Smooth muscle cell (in vitro differentiated cells): ENCODE measurements around the gene PAXIP1. TPM values are rescaled to one million over a fixed set of nuclear protein-coding genes. Genes with fewer than 3 reads are reported as not detected.

Experiments
- DNase-seq: peaks from one replicate; lab custom pipeline; 2025; ENCODE audit not compliant: unreplicated experiment; lab: John Stamatoyannopoulos, UW
- H2AFZ ChIP-seq: fragments of 200-600 bp; sonication (generic); 2 replicates; pipeline ENCODE4 v1.6.0; 2016; ENCODE audit warnings: antibody characterized with exemption, low read depth, mild to moderate bottlenecking
- H3F3A ChIP-seq: fragments of 200-600 bp; sonication (generic); 2 replicates; pipeline ENCODE4 v1.6.0; 2017; ENCODE audit warnings: antibody characterized with exemption, low read depth
- H3K27ac ChIP-seq: fragments of 200-600 bp; sonication (generic); 2 replicates; pipeline ENCODE4 v1.5.1; 2016; ENCODE audit warnings: low read depth, mild to moderate bottlenecking
- H3K27me3 ChIP-seq: fragments of 200-600 bp; sonication (generic); 2 replicates; pipeline ENCODE4 v1.6.1; 2016; ENCODE audit warnings: low read depth, mild to moderate bottlenecking
- H3K36me3 ChIP-seq: fragments of 200-600 bp; sonication (generic); 2 replicates; pipeline ENCODE4 v1.5.1; 2016; ENCODE audit warnings: low read depth
- H3K4me1 ChIP-seq: fragments of 200-600 bp; sonication (generic); 2 replicates; pipeline ENCODE4 v1.5.1; 2016; ENCODE audit warnings: low read depth
- H3K4me2 ChIP-seq: fragments of 200-600 bp; sonication (generic); 2 replicates; pipeline ENCODE4 v1.6.0; 2016; ENCODE audit warnings: mild to moderate bottlenecking
- H3K4me3 ChIP-seq: fragments of 200-600 bp; sonication (generic); 2 replicates; pipeline ENCODE4 v1.5.1; 2016; ENCODE audit warnings: mild to moderate bottlenecking
- H3K79me2 ChIP-seq: fragments of 200-600 bp; sonication (generic); 2 replicates; pipeline ENCODE4 v1.6.0; 2016; ENCODE audit warnings: low read depth, mild to moderate bottlenecking
- H3K9ac ChIP-seq: fragments of 200-600 bp; sonication (generic); 2 replicates; pipeline ENCODE4 v1.6.0; 2016; ENCODE audit warnings: low read depth
- H3K9me3 ChIP-seq: fragments of 200-600 bp; sonication (generic); replicated peaks from 2 replicates; pipeline ENCODE4 v1.5.1; 2016; ENCODE audit warnings: low read depth
- H4K20me1 ChIP-seq: fragments of 200-600 bp; sonication (generic); 2 replicates; pipeline ENCODE4 v1.6.0; 2016; ENCODE audit warnings: low read depth
- WGBS: methylation state at CpG from one replicate; pipeline ENCODE4 v1.1.7; 2016; ENCODE audit warnings: low lambda C conversion rate; 5-methylcytosine and 5-hydroxymethylcytosine counted together
- polyA plus RNA-seq: library from polyadenylated mRNA; unstranded; fragments of >200 nt; fragmentation: Nextera tagmentation; extraction: Ambion mirVana; gene quantifications from 2 replicates; pipeline ENCODE4 v1.2.1, GENCODE V29; 2016
- total RNA-seq: library from RNA; depleted of rRNA; stranded (reverse); fragments of >200 nt; gene quantifications from 2 replicates; pipeline ENCODE4 v1.2.3, GENCODE V29; 2014
- TF ChIP-seq, protein P1 (sequence below): fragments of 200-600 bp; sonication (generic); IDR thresholded peaks from 2 replicates; pipeline ENCODE4 v1.5.1; 2017; ENCODE audit warnings: borderline replicate concordance, mild to moderate bottlenecking, antibody characterized with exemption; ENCODE audit not compliant: insufficient read depth, poor library complexity, severe bottlenecking

Gene PAXIP1
- total and polyA plus RNA-seq, 2 experiments from 2014 or later = 1.8 to 7.1 TPM

DNA sequence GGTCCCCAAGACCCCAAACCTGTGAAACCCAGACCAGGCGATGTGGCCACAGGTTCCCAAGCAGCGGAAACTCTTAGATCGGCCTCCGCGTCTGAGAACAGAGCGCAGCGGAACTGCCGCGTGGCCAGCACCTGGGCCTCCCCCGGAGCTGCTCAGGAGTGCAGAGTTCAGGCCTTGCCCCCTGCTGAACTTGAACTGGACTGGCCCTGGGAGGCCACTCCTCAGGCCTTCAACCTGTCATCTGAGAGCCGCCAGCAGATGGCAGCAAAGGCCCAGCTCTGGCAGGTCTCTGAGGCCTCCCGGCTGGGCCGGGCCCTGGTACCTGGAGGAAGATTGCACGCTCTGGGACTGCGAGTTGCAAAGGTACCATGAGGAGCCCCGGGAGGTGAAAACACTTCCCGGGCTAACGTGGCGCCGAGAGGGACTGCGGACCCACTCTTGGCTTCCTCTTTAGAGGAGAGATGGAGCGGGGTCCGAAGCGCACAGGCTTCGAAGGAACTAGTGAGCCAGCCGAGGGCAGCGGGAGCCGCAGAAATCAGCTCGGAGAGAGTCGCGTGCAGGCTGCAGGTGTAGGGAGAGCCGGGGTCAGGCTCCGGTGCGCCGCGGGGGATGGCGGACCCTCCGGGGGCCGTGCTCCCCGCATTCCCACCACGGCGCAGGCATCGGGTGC lies 89.2 kb downstream of the PAXIP1 start:
- no peaks in the 10 kb centered on the region for H3K4me1 ChIP-seq
- H3K79me2 ChIP-seq = no peaks in the 10 kb centered on the region
- 36% methylated on average over 42 of the region's 43 CpGs for WGBS
- H3K36me3 ChIP-seq = no peaks in the 10 kb centered on the region
- no peak overlapping the region for H3K27ac ChIP-seq
- H3K4me2 ChIP-seq = peak overlapping the region; percentile 81
- TF ChIP-seq, protein P1, sequence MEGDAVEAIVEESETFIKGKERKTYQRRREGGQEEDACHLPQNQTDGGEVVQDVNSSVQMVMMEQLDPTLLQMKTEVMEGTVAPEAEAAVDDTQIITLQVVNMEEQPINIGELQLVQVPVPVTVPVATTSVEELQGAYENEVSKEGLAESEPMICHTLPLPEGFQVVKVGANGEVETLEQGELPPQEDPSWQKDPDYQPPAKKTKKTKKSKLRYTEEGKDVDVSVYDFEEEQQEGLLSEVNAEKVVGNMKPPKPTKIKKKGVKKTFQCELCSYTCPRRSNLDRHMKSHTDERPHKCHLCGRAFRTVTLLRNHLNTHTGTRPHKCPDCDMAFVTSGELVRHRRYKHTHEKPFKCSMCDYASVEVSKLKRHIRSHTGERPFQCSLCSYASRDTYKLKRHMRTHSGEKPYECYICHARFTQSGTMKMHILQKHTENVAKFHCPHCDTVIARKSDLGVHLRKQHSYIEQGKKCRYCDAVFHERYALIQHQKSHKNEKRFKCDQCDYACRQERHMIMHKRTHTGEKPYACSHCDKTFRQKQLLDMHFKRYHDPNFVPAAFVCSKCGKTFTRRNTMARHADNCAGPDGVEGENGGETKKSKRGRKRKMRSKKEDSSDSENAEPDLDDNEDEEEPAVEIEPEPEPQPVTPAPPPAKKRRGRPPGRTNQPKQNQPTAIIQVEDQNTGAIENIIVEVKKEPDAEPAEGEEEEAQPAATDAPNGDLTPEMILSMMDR = peak; percentile 88
- no peaks in the 10 kb centered on the region for H3F3A ChIP-seq
- DNase-seq = peak; percentile 66
- no peaks in the 10 kb centered on the region for H3K27me3 ChIP-seq
- no peaks in the 10 kb centered on the region for H3K9me3 ChIP-seq
- peak overlapping the region; percentile 85 for H2AFZ ChIP-seq
- H4K20me1 ChIP-seq = no peaks in the 10 kb centered on the region
- H3K9ac ChIP-seq = no peak overlapping the region
- H3K4me3 ChIP-seq = peak overlapping the region; percentile 27

DNA sequence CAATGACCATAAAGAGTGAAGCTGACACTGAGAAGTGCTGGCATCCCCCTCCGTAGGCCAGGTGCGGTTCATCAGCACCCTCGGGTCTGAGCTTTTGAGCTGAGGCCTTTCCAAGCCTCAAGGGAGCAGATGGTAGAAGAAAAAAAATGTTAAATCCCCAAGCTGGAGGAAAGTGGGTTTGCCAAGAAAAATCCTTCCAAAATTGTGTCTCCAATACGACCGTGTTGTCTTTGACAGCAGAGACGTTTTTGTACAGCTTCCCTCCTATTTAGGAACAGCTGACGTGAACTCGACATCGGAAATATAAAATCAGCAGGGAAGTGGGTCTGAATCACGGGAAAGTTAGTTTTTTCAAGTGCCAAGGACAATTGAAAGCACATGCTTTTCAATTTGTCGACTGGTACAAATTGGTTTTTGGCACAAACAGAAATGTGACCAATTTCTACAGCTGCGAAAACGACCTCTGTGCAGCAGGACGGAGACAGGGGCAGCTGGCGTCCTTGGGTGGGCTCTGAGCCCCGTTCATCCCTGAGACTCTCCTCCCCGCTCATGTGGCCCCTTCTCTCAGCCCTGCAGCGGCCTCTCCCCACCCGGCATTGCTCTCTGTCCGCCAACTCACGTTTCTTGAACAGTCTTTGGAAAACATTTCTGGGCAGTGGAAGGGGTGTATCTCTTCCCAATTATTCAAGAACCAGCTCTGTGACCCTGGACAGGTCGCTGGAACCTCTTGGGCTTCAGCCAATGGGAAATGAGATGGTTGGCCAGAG lies 89.9 kb downstream of the PAXIP1 start:
- 84% methylated on average over 22 of the region's 22 CpGs for WGBS
- DNase-seq = no peak

DNA sequence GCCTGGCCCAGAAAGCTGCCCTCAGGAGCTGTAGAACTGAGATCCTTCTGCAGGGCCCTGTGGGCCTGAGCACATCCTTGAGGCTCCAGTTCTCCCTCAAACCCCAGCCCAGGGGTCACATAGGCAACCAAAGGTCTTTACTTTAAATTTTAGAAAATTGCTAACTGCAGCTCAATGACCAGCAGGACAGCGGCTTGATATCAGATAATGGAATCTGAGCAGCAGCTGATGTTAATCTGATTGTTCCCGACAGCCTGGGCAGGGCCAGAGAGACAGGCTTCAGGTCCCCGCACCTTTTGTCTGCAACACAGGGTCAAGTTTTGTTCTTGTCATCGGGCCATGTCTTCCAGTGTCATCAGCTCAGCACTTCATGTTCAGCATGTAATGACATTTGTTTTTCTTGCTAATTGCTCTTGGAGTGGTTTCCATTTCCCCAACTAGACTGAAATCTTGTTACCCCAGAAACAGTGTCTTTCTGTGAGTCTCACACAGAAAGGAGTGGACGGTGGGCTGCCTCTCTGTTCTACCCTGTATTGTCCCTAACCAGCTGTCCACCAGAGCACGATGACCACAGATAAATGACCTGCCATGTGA lies 91.0 kb downstream of the PAXIP1 start:
- Histone ChIP-seq H4K20me1 (no peaks in the 10 kb centered on the region), H3K9me3 (no peaks in the 10 kb centered on the region), H3K27ac (no peak overlapping the region), H3K36me3 (no peaks in the 10 kb centered on the region), H3F3A (no peaks in the 10 kb centered on the region), H3K9ac (no peak overlapping the region), H3K4me2 (no peak overlapping the region), H2AFZ (no peak overlapping the region), H3K79me2 (no peaks in the 10 kb centered on the region), H3K27me3 (no peaks in the 10 kb centered on the region), H3K4me3 (no peak overlapping the region), H3K4me1 (no peaks in the 10 kb centered on the region)
- 91% methylated on average over 6 of the region's 6 CpGs for WGBS
- DNase-seq = no peak
- TF ChIP-seq, protein P1 = no peak

More for the DNA sequence above, 89.9 kb downstream of the PAXIP1 start:
- Histone ChIP-seq H4K20me1 (no peaks in the 10 kb centered on the region), H3K4me3 (no peak overlapping the region), H3K27me3 (no peaks in the 10 kb centered on the region), H3K9me3 (no peaks in the 10 kb centered on the region), H3K4me1 (no peaks in the 10 kb centered on the region), H3K36me3 (no peaks in the 10 kb centered on the region), H3K27ac (no peak overlapping the region), H2AFZ (no peak overlapping the region), H3K9ac (no peak overlapping the region), H3K79me2 (no peaks in the 10 kb centered on the region), H3F3A (no peaks in the 10 kb centered on the region), H3K4me2 (no peak overlapping the region)
- TF ChIP-seq, protein P1 = no peak
